ENCODE results near the gene SELENOO.

The SELENOO gene

GRCh38 chr22:50217543-50218152, 16.8 kb downstream of the SELENOO start:
- no peak for DNase-seq (ENCODE audit: low read depth in 2 of 2)

- DNase-seq (ENCODE audit: low read depth in 2 of 2): no peak
These were observed 17.6 kb downstream of the SELENOO start for GRCh38 chr22:50218153-50218995.

DNA sequence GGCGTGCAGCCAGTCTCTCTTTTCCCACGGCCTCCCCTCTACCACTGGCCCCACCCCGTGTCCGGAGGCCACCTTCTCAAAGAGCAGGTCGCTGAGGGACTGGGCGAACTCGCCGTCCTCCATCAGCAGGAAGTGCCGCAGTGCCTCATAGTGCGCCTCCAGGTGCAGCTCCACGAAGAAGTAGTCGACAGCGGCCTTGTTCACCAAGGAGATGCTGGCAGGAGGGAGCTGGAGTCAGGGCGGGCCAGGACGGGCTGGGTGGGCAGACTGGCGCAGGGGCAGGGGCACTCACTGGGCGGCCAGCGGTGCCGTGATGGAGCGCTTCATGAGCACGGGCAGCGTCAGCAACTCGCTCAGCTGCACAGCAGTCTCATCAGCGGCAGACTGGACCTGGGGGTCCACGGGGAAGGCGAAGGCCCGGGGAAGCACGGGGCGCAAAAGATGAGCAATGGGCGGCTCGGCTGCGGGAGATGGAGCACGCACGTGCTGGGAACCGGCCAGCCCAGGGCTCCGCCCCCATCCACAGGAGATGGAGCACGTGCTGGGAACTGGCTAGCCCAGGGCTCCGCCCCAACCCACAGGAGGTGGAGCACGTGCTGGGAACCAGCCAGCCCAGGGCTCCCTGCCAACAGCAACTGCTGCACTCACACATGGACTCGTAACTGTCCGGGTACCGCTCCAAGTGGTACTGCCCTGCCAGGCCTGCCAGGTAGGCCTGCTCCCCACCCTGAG, 18.4 kb downstream of the SELENOO start:
- DNase-seq (ENCODE audit: low read depth in 2 of 2): no peak

DNA sequence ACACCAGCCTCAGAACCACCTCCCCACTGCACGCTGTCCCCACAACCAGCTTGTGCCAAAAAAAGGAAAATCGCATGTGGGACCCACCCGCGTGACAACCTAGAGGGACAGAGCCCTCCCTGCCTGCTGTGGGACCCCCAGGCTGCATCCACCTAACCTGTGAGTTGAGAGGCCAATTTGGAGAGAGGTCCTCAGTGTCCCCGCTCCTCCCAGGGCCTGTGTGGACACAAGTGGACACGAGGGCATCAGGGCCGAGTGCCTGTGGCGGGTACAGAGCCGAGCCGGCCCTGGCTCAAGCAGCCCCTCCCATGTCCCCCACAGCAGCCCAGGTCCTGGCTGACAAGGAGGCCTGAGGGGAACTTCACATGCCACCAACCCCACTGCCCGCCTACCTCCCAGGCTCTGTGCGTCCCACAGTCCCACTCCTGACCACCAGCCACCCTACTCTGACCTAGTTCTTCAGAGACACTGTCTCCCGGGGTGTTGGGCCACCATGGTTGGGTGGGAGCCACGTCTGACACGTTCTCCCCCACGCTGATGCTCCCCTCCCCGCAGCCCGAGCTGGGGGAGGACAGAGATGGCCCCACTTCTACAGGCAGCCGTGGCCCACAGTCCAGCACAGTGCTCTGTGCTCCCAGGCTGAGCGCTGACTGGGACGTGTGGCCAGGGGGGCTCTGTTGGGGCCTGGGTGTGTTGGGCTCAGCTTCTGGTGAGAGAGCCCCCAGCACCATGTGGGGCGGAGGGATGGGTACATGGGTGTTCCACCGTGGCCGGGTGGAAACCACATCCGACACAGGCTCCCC, 19.2 kb downstream of the SELENOO start:
- DNase-seq (ENCODE audit: low read depth in 2 of 2): no peak

- DNase-seq (ENCODE audit: low read depth in 2 of 2): no peak
These were observed 20.0 kb downstream of the SELENOO start for GRCh38 chr22:50220603-50221409.

DNA sequence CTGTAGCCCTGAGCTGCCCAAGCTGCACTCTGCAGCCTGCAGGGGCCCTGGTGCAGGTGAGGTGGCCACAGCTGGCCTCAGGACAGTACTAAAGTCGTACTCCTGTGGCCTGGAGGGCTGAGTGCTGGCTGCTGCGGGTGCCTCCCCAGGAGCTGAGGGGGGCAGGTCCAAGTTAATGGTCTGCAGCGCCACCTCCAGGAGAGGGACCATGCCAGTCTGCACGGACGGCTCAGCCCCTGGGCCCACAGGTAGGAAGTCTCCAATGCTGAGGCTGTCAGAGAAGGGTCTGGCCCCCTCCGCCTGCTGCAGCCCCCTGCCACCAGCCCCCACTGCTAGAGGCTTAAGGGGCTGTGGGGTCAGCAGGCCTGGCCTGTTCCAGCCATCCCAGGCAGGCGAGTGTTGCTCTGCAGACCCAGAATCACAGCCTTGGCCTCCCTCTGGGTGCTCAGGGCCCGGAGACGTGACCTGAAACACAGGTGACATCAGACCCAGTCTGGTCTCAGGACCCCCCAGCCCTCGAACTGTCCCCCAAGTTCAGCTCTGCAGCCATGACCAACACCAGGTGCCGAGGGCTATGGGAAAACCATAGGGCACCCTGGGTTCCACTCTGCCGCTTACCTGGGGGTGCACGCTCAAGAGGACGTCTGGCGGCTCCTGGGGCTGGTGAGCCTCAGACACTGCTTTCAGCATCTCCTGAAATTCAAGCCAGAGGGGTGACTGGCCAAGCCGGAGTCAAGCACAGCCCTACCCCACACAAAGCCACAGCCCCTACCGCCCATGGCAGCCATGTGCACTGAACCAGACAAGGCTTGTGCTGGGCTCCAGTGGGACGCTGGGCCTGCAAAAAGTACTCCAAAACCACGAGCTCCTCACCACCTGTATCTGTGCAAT, 20.8 kb downstream of the SELENOO start:
- no peak for DNase-seq (ENCODE audit: low read depth in 2 of 2)

- DNase-seq (ENCODE audit: low read depth in 2 of 2): no peak
These were observed 21.7 kb downstream of the SELENOO start for GRCh38 chr22:50222508-50222907.

GRCh38 chr22:50224071-50224470, 23.3 kb downstream of the SELENOO start:
- no peak for DNase-seq (ENCODE audit: low read depth in 2 of 2)

GRCh38 chr22:50225200-50225969, 24.6 kb downstream of the SELENOO start:
- no peak for DNase-seq (ENCODE audit: low read depth in 2 of 2)

- no peak for DNase-seq (ENCODE audit: low read depth in 2 of 2)
These were observed 25.5 kb downstream of the SELENOO start for GRCh38 chr22:50226063-50226874.

DNA sequence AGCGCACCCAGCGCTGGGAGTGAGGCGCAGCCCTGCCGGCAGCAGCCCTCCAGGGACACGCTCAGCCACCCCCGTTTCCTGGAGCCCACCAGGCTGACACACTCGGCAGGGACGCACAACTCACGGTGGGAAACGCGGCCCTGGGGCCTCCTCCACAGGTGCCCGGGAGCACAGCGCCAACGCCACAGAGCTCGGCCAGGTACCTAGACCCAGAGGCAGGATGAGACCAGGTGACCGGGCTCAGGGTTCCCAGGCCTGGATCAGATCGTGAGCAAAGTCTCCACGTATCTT, 26.0 kb downstream of the SELENOO start:
- DNase-seq (ENCODE audit: low read depth in 2 of 2): no peak

- no peak for DNase-seq (ENCODE audit: low read depth in 2 of 2)
These were observed 26.9 kb downstream of the SELENOO start for GRCh38 chr22:50227579-50228215.

DNA sequence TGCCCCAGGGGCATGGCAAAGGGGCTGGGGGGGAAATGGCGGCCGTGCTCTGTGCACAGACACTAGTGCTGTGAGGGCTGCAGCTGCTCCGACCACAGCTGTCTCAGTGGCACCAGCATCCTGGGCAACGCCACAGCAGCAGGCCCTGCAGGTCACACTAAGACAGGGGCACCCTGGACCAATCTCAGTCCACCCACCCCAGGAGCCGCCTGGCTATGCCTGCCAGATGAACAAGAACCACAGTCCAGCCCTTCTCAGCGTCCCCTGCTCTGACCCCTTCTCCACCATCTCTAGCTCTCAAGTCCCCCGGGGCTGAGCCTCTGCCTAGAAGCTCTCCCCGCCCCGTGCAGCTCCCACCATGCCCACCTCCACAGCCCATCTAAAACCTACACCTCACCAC, 27.6 kb downstream of the SELENOO start:
- no peak for DNase-seq (ENCODE audit: low read depth in 2 of 2)

DNA sequence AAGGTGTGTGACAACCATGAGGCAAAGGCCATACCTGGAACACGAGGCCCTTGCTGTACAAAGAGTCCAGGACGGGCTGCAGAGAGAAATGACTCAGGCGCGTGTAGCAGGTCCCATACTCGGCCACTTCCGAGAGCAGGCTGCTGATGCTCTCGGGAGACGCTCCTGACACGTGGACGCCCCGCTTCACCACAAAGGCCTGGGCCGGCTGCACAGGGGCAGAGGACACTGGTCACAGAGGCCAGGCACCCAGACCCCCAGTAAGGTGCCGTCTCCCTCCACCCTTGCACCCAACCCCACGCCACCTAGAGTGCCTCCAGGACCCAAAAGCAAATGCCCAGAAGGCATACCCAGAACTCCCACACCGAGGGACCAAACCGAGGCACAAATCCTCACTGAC, 28.6 kb downstream of the SELENOO start:
- DNase-seq (ENCODE audit: low read depth in 2 of 2): no peak

DNA sequence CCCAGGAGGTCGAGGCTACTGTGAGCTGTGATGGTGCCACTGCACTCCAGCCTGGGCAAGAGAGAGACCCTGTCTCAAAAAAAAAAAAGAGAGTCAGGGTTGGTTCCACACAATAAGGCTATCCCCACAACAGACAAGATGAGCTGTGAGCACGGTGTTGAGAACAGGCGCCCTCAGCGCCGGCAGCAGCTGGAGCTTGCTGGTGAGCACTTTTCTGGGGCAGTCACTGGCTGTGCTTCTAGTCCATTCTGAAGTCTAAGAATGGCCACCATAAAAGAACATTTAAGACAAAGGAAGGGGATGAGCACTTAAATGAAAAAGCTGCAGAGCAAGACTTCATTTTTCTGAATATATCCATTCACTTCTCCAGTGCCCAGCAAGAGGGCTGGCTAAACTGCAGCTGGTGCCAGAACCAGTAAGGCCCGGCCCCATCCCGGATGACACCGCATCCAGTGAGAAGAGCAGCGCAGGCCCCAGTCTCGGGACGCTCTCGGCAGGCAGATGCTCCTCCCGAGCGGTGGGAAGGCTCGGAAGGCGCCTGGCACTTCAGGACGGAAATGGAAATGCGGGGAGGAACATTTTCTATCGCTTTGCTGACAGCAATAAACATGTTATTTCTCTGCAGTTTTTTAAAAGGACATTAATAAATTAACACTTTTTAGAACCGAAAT, 31.8 kb downstream of the SELENOO start:
- no peak for DNase-seq (ENCODE audit: low read depth in 2 of 2)

- DNase-seq (ENCODE audit: low read depth in 2 of 2): no peak
These were observed 32.4 kb downstream of the SELENOO start for GRCh38 chr22:50233223-50233622.

GRCh38 chr22:50236731-50237409, 36.1 kb downstream of the SELENOO start:
- no peak for DNase-seq (ENCODE audit: low read depth in 2 of 2)
